ENCODE data around the gene ANXA6.

Gene ANXA6

DNA sequence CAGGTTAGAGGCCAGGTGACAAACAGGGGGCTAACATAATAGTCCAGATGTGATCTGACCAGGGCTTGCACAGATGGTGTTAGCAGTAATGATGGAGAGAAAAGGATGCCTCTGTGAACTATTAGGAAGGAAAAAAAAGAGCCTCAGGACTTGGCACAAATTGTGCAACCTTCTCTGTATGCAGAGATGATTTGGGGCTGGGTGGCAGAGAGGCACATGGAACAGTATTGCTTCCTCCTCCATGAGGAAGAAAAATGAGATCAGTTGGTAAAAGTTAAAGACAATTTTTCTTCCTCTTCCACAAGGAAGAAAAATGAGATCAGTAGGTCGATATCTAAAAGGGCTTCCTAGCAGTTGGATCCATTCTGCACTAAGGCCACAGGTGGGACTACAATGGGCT, 13.9 kb upstream of the ANXA6 start:
- Histone ChIP-seq H3K4me1 (peaks cover 0 to 7% (median 0%) of the 10 kb centered on the region in 4 donors), H3K27ac (no peak overlapping the region), H3K36me3 (no peaks in the 10 kb centered on the region), H3K4me3 (no peak overlapping the region), H3K27me3 (peaks cover 0 to 3% of the 10 kb centered on the region in 2 donors), H3K9me3 (no peaks in the 10 kb centered on the region)
- DNase-seq = no peak
- intact Hi-C loops (cut with DNase I; ENCODE audit: low total_unique reads) = no loop called here
- TF ChIP-seq, protein P1, sequence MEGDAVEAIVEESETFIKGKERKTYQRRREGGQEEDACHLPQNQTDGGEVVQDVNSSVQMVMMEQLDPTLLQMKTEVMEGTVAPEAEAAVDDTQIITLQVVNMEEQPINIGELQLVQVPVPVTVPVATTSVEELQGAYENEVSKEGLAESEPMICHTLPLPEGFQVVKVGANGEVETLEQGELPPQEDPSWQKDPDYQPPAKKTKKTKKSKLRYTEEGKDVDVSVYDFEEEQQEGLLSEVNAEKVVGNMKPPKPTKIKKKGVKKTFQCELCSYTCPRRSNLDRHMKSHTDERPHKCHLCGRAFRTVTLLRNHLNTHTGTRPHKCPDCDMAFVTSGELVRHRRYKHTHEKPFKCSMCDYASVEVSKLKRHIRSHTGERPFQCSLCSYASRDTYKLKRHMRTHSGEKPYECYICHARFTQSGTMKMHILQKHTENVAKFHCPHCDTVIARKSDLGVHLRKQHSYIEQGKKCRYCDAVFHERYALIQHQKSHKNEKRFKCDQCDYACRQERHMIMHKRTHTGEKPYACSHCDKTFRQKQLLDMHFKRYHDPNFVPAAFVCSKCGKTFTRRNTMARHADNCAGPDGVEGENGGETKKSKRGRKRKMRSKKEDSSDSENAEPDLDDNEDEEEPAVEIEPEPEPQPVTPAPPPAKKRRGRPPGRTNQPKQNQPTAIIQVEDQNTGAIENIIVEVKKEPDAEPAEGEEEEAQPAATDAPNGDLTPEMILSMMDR (IDR thresholded peaks at IDR 0.05) = no peak

DNA sequence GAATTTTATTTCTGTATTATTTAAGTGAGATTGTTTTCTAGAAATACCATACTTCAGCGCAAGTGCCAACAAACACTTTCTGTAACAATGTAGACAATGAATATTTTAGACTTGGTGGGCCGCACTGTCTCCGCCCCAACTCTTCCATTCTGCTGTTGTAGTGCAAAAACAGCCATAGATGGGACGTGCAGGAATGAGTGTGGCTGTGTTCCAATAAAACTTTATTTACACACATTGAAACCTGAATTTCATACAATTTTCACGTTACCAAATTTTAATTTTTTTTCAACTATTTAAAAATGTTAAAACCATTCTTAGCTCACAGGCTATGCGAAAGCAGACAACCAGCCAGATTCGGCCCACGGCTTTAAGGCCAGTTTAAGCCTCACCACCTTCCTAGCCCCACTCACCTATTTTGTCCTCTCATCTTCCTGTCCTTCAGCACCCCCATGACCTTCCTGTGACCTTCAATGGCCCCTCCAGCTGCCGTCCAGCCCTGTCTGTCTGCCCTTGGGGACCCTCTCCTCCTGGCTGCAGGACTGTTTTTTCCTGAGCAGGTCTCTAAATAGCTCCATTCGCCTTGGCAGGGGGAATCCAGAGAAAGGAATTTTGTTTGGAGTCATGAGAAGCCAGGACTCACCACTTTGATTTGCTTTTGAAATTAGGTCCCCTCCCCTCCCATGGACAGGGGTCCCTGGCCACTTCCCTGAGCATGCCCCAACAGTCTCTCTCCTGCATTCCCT, 11.2 kb upstream of the ANXA6 start:
- H3K4me3 ChIP-seq = no peak overlapping the region
- H3K27ac ChIP-seq = no peak overlapping the region
- peaks cover 0 to 3% of the 10 kb centered on the region in 2 donors for H3K27me3 ChIP-seq
- H3K36me3 ChIP-seq = no peaks in the 10 kb centered on the region
- TF ChIP-seq, protein P1 (IDR thresholded peaks at IDR 0.05) = no peak
- intact Hi-C loops (cut with DNase I; ENCODE audit: low total_unique reads) = loop anchor here (5.0 kb wide), 3 partner anchors 74 to 166 kb away; no protein-coding TSS in a partner anchor
- H3K9me3 ChIP-seq = no peaks in the 10 kb centered on the region
- peak in 1 of 2 donors; percentile 21 for DNase-seq
- peaks cover 0 to 4% (median 0%) of the 10 kb centered on the region in 4 donors for H3K4me1 ChIP-seq

DNA sequence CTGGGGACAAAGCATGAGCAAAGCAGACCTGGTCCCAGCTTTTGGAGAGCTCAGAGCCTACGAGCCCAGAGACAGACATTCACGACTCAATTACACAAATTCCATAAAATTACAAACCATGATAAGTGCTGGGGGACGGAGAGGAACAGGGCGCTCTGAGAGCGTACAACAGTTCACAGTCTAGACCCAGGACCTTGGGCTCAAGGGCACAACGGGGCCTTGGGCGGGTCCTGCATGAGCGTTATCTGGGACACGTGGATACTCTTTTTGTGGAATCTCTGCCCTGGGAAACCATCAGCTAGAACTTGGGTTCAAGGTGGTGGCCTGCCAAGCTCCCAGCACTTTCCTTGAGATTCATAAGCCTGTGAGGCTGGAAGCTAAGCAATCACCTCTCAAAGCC, 9.4 kb upstream of the ANXA6 start:
- intact Hi-C loops (cut with DNase I; ENCODE audit: low total_unique reads) = loop anchor here (5.0 kb wide), 3 partner anchors 75 to 165 kb away; no protein-coding TSS in a partner anchor
- Histone ChIP-seq H3K36me3 (no peaks in the 10 kb centered on the region), H3K4me1 (peaks cover 0 to 3% (median 0%) of the 10 kb centered on the region in 4 donors), H3K4me3 (no peak overlapping the region), H3K27me3 (peaks cover 0 to 3% of the 10 kb centered on the region in 2 donors), H3K9me3 (no peaks in the 10 kb centered on the region), H3K27ac (no peak overlapping the region)
- TF ChIP-seq, protein P1 (IDR thresholded peaks at IDR 0.05) = no peak
- no peak for DNase-seq

DNA sequence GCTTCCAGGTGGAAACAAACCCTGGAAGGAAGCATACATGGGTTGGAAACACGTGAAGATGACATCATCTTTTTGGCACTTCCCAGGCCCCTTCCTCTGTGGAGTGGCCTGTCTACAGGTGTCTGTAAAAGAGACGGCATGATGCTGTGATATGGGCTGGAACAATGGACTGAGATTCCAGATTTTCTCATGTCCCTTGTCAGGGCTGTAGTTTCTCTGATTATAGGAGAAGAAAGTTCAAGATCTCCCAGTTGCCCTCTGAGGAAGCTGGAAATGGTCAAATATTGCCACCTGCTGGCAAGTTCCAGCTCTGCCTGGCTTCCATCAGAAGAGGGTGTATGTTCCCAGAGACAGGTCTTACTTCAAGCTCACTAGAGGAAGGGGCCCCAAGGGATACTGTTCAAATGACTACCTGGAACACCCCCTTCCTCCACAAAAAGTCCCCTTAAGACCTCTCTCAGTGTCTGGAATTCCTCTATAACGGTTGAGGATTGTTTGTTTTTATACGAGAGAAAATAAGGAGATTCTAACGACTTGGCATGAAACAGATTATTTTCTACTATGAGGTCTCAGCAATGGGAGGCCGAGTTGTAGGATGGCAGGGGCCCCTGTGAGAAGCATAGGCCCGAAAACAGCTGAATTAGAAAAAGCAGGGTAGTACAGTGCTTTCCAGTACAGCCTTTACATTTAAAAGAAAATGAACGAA, 7.3 kb upstream of the ANXA6 start:
- peak; percentile 81 to 85 for DNase-seq
- intact Hi-C loops (cut with DNase I; ENCODE audit: low total_unique reads) = loop anchor here (2.0 to 5.0 kb wide), 4 partner anchors 38 to 163 kb away; no protein-coding TSS in a partner anchor
- peaks cover 0 to 3% (median 0%) of the 10 kb centered on the region in 4 donors for H3K4me1 ChIP-seq
- H3K36me3 ChIP-seq = no peaks in the 10 kb centered on the region
- TF ChIP-seq, protein P1 (IDR thresholded peaks at IDR 0.05) = peak; percentile 91
- no peaks in the 10 kb centered on the region for H3K9me3 ChIP-seq
- H3K4me3 ChIP-seq = no peak overlapping the region
- H3K27ac ChIP-seq = no peak overlapping the region
- H3K27me3 ChIP-seq = peaks cover 0 to 3% of the 10 kb centered on the region in 2 donors

DNA sequence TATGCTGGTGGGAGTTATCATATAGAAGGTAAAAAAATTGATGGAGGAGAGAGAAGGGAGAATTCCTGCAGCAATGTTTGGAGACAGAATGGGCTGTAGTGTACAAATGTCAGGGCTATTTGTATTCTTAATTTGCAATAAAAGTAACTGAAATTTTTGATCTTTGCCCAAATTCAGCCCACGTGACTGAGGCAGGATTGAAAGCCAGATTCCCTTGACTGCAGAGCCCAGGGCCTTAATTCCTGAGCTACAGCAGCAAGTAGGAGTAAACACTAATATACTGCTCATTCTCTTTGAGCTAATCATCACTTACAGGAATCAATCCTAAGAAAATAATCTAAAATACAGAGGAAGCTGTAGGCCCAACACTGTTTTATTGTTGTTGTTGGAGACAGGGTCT, 5.2 kb upstream of the ANXA6 start:
- peaks cover 0 to 3% of the 10 kb centered on the region in 2 donors for H3K27me3 ChIP-seq
- H3K4me3 ChIP-seq = no peak overlapping the region
- no peak overlapping the region for H3K27ac ChIP-seq
- TF ChIP-seq, protein P1 (IDR thresholded peaks at IDR 0.05) = no peak
- H3K36me3 ChIP-seq = no peaks in the 10 kb centered on the region
- no peaks in the 10 kb centered on the region for H3K9me3 ChIP-seq
- H3K4me1 ChIP-seq = peaks cover 0 to 12% (median 4%) of the 10 kb centered on the region in 4 donors
- no peak for DNase-seq
- intact Hi-C loops (cut with DNase I; ENCODE audit: low total_unique reads) = no loop called here

All from tibial artery (tissue), 4 donors.